ENCODE measurements around the gene TMEM117.
"Not testable (repeated sequence)": the region's sequence is repeated elsewhere in the genome, so short reads cannot be mapped to it uniquely, and the experiment has no call there.

TMEM117 gene

GRCh38 chr12:44025499-44025898 lies 189.6 kb downstream of the TMEM117 start:
- no peak for DNase-seq (ENCODE audit: low read depth)

DNA sequence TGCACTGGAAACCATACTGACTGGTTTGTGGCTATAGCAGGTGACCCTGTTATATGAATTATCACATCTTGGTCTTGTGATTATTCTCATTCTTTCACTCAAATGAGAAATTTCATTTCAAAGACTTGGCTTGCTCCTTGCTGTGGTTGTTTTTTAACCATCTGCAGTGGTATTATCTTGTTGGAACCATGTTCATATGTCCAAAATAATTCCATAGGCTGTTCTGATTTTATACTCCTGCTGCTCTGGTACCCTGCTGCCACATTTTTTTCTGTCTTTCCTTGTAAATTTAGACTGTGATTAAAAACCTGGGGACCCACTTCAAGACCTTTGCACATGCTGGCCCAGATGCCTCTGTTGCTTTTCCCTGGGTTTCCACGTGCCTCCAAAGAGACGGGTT lies 190.2 kb downstream of the TMEM117 start:
- no peak for DNase-seq (ENCODE audit: low read depth)

DNA sequence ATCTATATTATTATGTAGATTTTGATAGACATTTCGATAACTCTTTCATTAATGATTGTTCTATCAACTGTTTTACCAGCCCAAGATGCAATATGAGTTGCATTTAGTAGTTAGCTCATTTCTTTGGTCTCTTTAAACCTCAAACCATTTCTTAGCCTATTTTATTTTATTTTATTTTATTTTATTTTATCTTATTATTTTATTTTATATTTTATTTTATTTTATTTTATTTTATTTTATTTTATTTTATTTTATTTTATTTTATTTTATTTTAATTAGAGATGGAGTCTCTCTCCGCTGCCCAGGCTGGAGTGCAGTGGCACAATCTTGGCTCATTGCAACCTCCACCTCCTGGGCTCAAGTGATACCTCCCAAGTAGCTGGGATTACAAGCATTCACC lies 191.0 kb downstream of the TMEM117 start:
- not testable (repeated sequence) for DNase-seq (ENCODE audit: low read depth)

DNA sequence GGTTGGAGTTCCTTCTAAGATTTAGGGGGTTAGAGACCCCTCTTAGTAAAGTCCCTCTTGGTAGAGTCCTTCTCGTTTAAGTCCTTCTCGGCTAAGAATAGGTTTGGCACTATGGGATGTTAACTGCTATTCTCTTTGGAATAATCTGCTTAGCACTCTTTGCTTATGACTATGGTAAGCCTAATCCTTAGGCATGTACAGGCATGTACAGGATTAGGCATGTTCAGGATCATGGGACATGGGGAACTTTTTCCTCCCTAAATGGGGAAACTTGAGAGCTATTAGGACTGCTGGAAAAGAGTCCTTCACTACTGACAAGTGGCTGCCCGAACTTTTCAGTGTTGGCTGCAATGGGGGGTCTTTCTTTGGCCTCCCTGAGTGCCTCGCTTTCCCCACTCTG lies 193.3 kb downstream of the TMEM117 start:
- DNase-seq (ENCODE audit: low read depth) = no peak

GRCh38 chr12:44031472-44032185 lies 195.7 kb downstream of the TMEM117 start:
- DNase-seq (ENCODE audit: low read depth) = no peak

GRCh38 chr12:44034906-44035305 lies 199.0 kb downstream of the TMEM117 start:
- no peak for DNase-seq (ENCODE audit: low read depth)

- no peak for DNase-seq (ENCODE audit: low read depth)
Observed at GRCh38 chr12:44036875-44037443, 201.1 kb downstream of the TMEM117 start.

GRCh38 chr12:44038411-44038810 lies 202.5 kb downstream of the TMEM117 start:
- DNase-seq (ENCODE audit: low read depth) = no peak

- DNase-seq (ENCODE audit: low read depth) = not testable (repeated sequence)
Observed at GRCh38 chr12:44044491-44044890, 208.6 kb downstream of the TMEM117 start.

GRCh38 chr12:44046732-44047417 lies 211.0 kb downstream of the TMEM117 start:
- no peak for DNase-seq (ENCODE audit: low read depth)

DNA sequence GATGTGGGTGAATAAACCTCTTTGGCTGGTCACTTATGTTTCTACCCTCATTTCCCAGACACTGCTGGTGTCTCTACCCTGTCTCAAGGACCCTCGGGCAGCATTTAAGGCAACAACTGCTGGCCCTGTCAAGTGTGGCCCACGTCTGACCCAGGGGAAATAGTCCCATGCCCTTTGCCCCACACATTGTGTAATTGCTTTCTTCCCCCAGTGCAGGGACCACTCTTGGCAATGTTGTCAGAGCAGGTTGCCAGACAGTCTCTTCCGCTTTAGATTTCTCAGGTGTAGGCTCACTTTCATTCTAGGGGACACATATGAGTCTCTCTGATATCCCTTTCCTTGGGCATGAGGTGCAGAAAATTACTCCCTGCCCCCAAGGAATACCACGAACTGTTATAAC lies 216.7 kb downstream of the TMEM117 start:
- no peak for DNase-seq (ENCODE audit: low read depth)

DNA sequence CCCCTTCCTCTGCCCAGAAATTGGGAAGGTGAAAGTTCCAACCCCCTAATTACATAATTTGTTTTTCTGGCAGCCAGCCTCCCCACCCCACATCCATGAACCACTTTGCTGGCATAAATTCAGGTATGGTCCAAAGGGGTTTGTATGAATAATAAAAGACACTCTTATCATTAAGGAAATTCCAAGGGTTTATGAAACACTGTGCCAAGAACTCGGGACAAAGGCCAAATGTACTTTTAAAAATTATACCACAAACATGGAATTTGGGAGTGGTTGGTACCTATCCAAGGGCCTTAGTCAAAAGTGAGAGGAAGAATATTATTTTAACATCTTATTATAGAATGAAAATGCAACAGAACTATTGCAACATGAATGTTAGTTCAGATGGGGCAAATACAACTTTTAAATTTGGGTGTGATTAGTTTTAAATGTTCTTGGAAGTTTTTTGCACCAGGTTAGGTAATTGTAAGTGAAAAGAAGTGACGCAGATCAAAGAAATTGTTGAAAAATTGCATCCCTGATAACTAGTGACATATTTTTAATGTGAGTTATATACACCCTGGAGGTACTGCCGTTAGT lies 217.8 kb downstream of the TMEM117 start:
- DNase-seq (ENCODE audit: low read depth) = no peak

GRCh38 chr12:44054281-44054680 lies 218.4 kb downstream of the TMEM117 start:
- no peak for DNase-seq (ENCODE audit: low read depth)

DNA sequence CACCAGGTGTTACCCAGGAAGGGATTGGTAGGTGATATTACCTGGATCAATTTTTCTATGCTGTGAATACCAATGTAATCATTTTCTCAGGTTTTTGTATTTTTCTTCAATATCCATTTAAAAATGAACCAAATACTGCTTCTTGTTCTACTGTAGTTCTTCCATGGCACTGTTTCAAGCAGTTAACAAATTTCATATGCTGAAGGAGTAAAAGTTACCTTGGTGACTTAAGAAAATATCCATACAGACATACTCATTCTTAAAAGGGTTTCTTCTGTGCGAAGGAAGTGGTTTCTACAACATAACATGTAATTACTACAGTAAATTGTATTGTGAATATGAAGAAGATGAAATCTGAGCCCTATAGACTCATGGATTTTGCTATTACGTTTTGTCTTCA lies 222.5 kb downstream of the TMEM117 start:
- no peak for DNase-seq (ENCODE audit: low read depth)

GRCh38 chr12:44059476-44059875 lies 223.6 kb downstream of the TMEM117 start:
- DNase-seq (ENCODE audit: low read depth) = no peak

- no peak for DNase-seq (ENCODE audit: low read depth)
Observed at GRCh38 chr12:44063671-44064070, 227.8 kb downstream of the TMEM117 start.

DNA sequence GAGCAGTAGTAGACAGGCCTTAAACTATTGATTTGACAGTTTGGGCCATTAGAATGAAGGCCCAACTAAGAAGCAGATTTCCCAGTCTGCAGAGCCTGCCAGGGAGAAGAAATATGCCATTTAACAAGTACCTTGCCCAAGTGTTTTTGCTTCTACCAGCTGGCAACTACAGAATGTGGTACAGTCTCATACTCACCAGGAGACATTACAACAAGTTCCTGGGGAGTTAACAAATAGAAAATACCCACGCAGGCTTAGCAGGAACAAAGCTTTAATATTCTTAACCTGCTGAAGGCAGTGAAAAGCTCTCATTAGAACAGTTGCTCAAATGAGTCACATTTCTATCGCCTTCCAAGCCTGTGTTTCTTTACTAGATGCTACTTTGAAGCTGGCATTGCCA lies 241.0 kb downstream of the TMEM117 start:
- no peak for DNase-seq (ENCODE audit: low read depth)

- DNase-seq (ENCODE audit: low read depth) = no peak
Observed at GRCh38 chr12:44077294-44077693, 241.4 kb downstream of the TMEM117 start.

DNA sequence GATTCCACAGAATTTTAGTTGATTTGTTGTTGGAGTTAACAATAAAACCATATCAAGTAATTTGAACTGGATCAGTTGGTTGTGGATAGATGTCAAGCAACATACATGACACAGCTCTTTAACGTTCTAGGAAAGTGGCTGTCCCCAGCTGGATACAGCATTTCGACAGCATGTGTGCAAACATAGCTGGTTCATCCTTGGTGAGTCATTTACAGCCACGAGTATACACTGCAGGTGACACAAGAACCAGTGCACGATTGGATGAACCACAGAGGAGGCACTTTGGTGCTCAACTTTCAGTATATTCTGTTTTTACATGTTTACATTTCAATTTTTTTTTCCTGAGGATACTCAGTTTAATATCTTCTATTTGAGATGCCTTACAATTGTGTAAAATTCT lies 242.4 kb downstream of the TMEM117 start:
- no peak for DNase-seq (ENCODE audit: low read depth)

DNA sequence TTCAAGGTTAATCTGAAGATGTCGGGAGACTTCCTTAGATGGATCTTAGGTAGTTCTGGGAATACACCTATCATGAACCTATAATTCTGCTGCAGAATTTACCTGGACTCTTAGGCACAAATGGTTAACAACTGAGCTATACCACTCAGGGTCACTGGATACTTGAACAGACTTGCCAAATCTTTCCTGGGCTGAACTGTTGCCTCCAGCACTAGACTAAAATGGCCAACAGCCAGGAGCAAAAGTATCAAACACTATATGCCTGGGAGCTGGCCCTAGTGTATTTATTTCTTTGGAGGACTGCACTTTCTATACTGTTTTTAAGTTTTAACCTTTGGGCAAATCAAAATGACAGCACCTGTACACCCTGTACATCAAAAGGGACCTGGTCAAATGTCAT lies 252.8 kb downstream of the TMEM117 start:
- no peak for DNase-seq (ENCODE audit: low read depth)

DNA sequence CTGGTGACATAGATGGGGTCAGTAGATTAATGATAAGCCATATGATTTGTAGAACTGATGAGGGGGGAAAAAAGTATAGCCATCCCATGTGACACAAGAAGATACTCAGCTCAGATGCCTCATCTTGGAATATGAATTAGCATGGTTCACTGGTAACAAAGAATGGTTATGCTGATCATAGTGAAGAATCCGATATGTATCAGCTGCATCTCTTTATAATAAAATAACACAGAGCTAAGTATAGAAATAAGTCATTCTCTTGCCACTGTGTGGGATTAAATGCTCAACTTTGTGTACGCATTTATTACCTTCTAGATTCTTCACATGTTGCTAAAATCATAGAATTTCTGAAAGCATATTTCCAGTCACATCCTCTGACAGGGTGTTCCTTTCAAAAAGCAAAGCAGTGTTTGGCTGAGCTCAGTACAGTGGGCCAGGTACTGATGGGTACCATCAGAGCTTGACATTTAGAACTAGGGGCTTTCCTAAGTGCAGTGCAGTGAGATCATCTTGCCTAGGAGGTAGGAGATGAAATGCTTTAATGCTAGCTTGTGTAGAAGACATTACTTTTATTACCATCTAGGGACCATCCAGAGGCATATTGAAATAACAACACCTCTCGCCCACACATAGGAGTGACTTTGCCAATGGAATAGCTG lies 256.2 kb downstream of the TMEM117 start:
- DNase-seq (ENCODE audit: low read depth) = no peak

GRCh38 chr12:44098786-44099185 lies 262.9 kb downstream of the TMEM117 start:
- DNase-seq (ENCODE audit: low read depth) = no peak

DNA sequence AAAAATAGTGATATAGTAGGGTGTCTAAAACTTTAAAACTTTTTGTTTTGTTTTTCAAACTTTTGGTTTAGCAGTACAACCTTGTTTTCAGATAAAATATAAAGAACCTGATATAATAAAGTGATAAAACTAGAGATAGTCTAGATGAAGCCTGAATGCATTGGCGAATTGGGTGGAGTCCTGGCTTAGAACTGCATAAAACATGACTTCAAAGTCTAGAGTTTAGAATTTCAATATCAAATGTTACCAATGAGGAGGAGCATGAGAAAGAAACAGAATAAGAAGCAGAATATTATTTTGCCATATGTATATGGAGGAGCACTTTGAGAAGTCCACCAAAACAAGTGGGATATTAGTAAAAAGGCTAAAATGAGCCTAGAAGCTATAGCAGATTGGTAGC lies 263.6 kb downstream of the TMEM117 start:
- no peak for DNase-seq (ENCODE audit: low read depth)

All from T-helper 22 cell (primary cell).